GM13976 (cell line): ENCODE data around the gene FREM3.

Experiments used
- DNase-seq: peaks from one replicate; pipeline ENCODE4 v3.0.0; 2012; ENCODE audit warnings: low spot score
- in situ Hi-C: fragments of 300-500 bp; cut with MboI; formaldehyde crosslinking; loops from one replicate; pipeline ENCODE4 v1.12.0; 2022; ENCODE audit warnings: low sequenced_read_pairs, mixed read lengths, inconsistent platforms; ENCODE audit not compliant: unreplicated experiment
- TF ChIP-seq, protein P1 (sequence below): IDR thresholded peaks from 2 replicates; pipeline ENCODE4 v1.5.1; 2012; ENCODE audit warnings: borderline replicate concordance, mild to moderate bottlenecking; ENCODE audit not compliant: insufficient read depth; ENCODE audit errors: extremely low read depth, missing control alignments, control extremely low read depth

FREM3 gene

DNA sequence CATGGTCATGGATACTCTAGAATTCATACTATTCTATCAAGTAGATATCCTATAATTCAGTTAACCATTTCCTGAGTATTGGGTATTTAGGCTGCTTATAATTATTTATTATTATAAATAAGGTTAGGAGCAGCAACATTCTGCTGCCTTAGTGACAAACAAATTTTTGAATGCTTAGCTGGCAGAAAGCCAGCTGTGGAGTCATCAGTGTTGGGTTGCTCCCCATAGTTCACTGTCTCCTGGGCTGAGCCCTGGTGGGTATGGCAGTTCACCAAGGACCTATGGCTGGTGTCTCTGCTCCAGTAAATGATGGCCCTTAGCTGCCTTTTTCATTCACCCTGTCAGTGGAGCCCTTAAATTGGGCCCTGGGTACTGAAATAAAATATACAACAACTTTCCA lies 125.1 kb downstream of the FREM3 start:
- in situ Hi-C loops: no loop called here
- no peak for DNase-seq
- TF ChIP-seq, protein P1, sequence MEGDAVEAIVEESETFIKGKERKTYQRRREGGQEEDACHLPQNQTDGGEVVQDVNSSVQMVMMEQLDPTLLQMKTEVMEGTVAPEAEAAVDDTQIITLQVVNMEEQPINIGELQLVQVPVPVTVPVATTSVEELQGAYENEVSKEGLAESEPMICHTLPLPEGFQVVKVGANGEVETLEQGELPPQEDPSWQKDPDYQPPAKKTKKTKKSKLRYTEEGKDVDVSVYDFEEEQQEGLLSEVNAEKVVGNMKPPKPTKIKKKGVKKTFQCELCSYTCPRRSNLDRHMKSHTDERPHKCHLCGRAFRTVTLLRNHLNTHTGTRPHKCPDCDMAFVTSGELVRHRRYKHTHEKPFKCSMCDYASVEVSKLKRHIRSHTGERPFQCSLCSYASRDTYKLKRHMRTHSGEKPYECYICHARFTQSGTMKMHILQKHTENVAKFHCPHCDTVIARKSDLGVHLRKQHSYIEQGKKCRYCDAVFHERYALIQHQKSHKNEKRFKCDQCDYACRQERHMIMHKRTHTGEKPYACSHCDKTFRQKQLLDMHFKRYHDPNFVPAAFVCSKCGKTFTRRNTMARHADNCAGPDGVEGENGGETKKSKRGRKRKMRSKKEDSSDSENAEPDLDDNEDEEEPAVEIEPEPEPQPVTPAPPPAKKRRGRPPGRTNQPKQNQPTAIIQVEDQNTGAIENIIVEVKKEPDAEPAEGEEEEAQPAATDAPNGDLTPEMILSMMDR: no peak

DNA sequence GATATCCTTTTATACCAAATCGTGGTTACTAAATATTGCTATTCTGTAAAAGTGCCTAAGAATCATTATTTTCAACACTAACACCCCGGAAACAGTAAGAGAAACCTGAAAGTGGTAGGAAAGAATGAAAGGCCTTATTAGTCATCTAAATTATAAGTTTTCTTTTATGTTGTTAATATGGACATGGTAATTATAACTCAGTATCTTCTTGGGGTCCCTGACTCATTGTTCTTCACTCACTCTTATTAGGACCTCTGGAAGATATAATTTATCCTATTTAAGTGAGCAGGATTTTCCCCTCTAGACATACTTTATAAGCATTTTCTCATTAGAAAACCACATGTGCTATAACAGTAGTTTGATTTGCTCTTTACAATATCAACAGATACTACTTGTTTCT lies 136.0 kb downstream of the FREM3 start:
- in situ Hi-C loops: loop anchor here (25.0 kb wide), 1 partner anchor 348 kb away; the partner anchor contains the start of gene GYPE
- no peak for DNase-seq
- TF ChIP-seq, protein P1: no peak

DNA sequence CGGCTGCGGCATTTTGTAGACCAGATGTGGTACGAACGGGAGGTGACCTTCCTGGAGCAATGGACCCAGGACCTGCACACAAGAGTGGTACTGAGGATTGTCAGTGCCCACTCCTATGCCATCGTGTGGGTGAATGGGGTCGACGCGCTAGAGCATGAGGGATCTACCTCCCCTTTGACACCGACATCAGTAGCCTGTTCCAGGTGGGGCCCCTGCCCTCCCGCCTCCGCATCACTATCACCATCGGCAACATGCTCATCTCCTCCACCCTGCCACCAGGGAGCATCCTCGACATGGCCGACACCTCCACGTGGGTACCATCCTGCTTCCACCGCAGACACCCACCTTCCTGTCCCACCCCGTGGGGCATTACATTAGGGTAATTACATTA lies 140.7 kb downstream of the FREM3 start:
- DNase-seq: peak; percentile 27
- in situ Hi-C loops: loop anchor here (25.0 kb wide), 1 partner anchor 353 kb away; the partner anchor contains the start of gene GYPE
- TF ChIP-seq, protein P1: no peak

DNA sequence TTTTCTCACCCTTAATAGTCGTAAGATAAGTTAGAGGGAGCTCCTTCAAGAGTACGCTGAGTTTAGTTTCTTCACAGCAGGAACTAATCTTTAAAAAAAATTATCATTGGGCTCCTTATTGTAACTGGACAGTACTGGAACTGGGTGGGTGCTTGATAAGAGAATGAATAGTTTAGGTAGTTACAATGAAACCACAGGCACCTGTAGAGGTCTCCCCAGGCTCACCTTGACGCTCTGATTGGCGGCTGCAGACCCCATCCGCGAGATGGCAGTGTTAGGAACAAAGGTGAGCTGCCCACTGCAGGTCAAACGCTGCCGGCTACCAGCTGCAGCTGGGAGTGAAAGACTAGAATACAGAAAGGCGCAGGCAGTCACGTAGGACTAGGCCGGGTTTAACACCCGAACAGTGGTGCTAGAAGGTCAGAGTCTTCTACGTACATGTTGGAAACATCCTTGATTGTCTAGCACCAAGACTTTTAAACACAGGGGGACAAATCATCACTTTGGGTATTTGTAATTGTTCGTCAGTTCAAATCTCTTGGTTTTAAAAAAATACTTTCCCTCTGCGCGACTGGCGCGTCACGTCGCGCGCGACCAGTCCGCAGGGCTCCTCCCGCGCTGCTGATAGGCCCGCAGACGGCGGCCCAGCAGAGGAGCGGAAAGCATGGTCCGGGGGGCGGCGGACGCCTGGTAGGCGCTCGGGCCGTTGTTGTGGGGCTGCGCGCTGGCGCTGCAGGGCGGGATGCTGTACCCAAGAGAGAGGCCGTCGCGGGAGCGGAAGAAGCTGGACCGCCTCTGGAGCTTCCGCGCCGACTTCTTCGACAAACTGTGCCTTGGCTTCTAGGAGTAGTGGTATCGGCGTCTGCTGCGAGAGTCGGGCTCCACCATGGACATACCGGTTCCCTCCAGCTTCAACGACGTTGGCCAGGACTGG lies 141.4 kb downstream of the FREM3 start:
- TF ChIP-seq, protein P1: peak; percentile 77
- peak; percentile 72 for DNase-seq
- in situ Hi-C loops: loop anchor here (25.0 kb wide), 1 partner anchor 353 kb away; the partner anchor contains the start of gene GYPE

DNA sequence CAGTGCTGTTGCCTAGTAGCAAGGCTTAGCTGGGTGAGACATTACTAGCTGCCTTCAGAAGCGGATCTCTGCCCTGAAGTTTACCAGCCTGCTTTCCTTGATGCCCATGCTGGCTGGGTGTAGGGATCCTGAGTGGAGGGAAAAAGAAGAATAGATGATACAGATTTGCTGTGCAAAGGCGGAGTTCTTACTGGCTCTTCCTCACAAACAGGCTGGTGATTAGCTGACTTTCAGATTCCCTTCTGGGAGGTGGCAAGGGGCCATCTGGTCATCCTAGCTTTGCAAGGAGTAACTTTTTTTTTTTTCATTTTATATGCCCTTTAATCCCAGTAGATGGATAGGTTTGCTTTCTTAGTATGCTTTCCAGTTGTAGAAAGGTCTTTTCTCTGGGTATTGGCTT lies 142.2 kb downstream of the FREM3 start:
- in situ Hi-C loops: loop anchor here (25.0 kb wide), 1 partner anchor 354 kb away; the partner anchor contains the start of gene GYPE
- DNase-seq: no peak

DNA sequence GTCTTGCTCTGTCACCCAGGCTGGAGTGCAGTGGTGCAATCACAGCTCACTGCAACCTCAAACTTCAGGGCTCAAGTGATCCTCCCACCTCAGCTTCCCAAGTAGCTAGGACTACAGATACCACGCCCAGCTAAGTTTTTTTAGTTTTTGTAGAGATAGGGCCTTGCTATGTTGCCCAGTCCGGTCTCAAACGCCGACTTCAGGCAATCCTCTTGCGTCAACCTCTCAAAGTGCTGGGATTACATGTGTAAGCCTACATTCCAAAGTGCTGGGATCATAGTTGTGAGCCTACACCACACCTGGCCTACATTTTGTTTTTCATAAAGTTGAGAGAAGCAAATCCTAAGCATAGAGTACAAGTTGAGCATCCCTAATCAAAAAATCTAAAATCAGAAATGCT lies 144.8 kb downstream of the FREM3 start:
- in situ Hi-C loops: loop anchor here (25.0 kb wide), 1 partner anchor 357 kb away; the partner anchor contains the start of gene GYPE
- TF ChIP-seq, protein P1: no peak
- DNase-seq: no peak

More for the DNA sequence above, 142.2 kb downstream of the FREM3 start:
- TF ChIP-seq, protein P1: no peak
